HG02610 (cell line): ENCODE results near the gene ROPN1L.
"Not testable (repeated sequence)": the region's sequence is repeated elsewhere in the genome, so short reads cannot be mapped to it uniquely, and the experiment has no call there.

ENCODE experiments used
- ATAC-seq: cut with Tn5 transposase; IDR thresholded peaks from one replicate; pipeline ENCODE4 v1.9.1; 2021; ENCODE audit warnings: mild to moderate bottlenecking, moderate library complexity; ENCODE audit not compliant: unreplicated experiment

ROPN1L gene

DNA sequence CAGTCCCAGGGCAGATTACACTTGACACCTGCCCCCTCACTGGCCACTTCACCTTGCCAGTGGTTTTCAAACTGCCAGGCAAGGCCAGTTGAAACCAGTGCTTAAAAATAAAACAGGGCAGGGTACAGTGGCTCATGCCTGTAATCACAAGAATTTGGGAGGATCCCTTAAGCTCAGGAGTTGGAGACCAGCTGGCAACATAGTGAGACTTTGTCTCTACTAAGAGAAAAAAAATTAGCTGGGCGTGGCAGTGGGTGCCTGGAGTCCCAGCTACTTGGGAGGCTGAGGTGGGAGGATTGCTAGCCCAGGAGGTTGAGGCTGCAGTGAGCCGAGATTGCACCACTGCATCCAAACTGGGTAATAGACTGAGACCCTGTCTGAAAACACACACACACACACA is 58.1 kb downstream of the ROPN1L start:
- ATAC-seq, result no peak

DNA sequence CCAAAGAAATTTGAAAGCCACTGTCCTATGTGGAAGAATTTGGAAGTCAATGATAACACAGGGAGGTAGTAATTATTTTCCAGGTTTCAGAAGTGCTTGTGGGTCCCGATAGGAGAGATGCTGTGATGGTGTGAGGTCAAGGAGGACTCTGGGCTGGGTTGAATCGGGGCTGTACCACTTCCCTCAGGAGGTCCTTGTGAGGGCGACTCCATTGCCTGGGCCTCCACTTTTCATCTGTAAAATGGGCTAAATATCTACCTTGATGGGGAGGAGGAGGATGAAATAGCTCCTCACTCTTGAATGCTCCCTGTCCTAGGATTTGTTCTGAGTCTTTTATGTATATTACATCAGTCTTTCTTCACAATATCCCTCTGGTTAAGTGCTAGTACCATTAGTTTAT is 59.0 kb downstream of the ROPN1L start:
- no peak for ATAC-seq

DNA sequence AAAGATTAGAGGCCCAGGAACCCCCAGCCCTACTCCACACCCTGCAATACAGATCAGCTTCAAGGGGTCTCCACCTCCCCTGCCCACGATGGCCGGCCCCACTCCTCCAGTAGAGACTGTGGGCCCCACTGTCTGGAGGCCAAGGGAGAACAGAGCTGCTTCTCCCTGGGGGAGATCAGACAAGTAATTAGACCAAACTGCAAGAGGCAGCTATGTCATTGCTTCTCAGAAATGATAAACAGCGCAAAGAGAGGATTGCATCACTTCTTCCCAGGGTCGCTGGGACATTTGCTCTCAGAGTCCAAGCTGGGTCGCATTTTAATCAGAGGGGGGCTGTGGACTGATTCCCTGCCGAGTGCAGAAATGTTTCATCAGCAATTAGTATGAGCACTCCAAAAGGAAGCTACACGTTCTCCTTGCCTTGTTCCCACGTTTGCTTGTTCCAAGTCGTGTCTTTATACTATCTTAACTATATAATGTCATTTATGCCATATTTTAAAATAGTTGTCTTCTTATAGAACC is 59.9 kb downstream of the ROPN1L start:
- no peak for ATAC-seq

DNA sequence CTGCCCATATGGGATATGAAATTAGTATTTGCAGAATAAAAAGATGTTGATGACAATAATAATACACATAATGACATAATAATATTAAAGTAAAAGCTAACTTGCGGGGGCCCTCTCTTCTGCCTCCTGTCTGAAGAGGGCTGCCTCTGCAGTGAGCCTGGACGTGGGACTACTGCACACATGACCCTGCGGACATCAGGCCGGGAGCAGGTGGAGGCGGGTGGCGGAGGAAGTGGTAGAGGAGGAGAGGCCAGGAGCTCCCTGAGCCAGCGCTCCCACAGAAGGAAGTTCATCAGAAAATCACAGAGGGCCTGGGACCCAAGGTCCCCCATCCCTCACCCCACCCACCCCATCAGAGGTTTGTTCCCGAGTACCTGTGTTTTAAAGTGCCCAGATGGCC is 60.5 kb downstream of the ROPN1L start:
- ATAC-seq, result no peak

DNA sequence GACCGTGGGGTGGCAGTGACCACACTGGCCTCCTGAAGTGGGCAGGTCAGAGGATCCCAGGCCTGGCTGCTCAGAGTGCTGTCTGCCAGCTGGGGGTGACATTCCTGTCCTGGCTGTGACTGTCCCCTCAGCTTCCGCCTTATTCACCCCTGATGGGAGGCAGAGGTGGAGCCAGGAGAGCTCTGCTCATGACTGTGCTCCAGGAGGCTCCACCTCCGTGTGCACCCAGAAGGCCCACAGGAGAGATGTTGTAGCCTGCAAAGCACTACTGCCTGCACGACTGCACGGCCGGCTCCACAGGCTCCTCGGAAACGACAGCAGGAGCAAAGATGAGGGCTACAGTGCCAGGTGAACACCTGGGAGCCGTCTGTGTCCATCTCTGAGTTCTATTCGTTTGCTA is 60.9 kb downstream of the ROPN1L start:
- ATAC-seq, result no peak

DNA sequence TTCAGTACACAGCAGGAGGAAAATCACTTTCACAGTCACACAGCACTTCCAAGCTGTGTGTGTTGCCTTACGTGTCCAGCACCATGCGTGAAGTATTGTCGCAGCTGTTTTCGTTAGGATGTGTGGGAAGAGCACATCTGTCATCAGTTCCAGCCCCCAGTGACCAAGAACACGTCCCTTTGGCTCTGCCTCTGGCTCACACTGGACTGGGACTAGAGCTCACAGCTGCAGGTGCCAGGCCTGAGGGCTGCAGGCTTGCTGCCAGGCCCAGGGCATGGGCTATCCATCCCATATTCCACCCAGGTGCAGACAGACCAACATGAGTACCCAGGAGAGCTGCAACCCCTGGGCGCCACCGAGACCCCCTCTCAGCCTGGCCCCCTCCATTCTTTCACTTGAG is 61.6 kb downstream of the ROPN1L start:
- no peak for ATAC-seq

DNA sequence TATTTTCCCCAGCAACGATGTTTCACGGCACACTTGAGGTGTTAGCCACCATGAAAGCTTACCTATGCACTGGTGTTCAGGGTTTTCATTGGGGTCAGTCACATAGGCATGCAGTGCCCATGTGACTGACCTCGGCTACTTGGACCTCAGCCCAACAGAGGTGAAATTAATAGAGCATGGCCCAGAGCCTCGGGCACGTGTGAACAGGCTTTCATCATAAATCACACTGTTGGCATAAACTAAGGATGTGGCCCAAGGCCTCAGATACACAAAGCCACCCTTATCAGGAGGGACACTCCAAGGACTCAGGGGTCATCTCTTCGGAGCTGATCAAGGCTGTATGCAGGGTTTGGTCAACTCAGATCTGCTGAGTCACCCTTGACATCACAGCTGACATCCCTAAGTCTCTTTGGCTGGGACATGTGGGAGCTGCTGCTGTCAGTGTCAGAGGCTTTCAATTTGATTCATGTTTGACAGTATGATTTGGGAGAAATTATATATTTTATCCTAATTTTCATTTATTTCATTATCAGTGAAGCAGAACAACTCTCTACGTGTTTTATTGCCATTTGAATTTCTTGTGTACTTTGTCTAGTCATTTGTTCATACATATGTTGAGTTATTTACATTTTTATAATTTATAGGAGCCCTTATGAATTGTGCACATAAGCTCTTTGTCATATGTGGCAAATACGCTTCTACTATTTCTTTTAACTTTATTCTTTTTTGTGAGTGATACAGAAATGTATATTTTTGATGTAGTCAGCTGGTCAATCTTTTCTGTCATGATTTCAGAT is 62.5 kb downstream of the ROPN1L start:
- no peak for ATAC-seq

DNA sequence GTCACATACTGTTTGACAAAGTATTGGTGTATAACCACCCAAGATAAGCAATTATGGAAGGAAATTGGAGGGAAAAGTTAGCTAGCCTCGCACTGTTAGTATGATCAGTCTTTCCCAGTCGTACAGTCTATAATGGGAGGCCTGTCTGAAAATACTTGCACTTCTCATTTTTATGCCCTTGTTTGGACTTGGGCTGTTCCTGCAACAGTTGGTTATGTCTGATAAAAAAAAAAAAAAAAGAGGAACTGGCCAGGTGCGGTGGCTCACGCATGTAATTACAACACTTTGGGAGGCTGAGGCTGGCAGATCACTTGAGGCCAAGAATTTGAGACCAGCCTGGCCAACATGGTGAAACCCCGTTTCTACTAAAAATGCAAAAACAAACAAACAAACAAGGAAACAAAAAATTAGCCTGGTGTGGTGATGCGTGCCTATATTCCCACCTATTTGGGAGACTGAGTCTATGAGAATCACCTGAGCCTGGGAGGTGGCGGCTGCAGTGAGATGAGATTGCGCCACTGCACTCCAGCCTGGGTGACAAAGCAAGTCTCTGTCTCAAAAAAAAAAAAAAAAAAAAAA is 63.9 kb downstream of the ROPN1L start:
- ATAC-seq, result peak; percentile 66

DNA sequence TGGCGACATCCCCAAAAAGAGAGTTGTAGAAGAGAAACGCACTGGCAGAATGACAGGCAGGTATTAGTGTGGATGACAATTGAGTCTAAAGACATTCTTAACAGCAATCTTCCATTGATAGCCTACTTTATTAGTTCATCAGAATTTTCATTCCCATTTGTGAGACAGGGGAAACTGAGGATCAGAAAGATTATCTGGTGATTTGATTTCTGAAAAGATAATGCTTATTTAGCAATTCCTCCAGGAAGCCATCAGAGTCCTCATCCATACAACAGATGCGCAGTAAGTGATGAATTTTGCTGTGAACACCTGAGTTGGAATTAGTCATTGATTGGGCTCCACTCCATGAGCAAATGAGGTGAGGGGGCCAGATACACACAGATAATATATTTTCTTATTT is 64.9 kb downstream of the ROPN1L start:
- ATAC-seq, result no peak

DNA sequence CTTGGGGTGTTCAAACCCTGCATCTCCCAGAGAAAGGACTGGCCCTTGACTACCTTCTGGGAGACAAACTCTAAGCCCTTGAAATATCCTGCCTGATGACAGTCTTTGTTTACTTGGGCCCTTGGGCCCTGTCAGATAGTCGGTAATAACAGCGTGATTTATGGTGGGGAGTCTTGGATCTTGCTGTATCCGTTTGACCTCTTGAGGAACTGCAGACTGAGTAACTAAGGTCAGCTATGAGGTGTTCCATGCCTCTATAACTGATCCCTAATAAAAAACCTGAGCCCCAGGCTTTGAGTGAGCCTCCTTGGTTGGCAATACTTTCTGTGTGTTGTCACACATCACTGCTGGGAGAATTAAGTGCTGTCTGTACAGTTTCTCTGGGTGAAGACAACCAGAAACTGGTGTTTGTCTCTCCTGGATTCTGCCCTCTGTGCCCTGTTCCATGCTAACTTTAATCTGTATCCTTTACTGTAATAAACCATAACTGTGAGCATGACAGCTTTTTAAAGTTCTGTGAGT is 66.0 kb downstream of the ROPN1L start:
- ATAC-seq, result no peak

DNA sequence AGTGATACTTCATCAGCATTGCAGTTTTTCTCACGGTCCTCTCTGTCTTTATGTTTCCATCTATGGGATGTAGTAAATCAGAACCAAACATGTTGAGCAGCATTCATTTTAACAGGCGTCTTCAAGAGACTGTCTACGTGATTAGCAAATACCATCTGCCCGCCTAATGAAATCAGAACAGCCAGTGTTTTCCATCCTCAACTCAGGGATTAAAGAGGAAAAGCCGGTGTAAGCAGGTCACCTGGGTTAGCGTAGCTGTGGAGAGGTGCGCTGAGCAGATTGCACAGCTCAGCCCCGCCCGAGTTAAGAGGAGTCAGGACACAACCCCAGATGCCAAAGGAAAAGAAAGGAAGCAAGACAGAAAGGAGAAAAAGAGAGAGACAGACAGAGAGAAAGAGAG is 67.9 kb downstream of the ROPN1L start:
- ATAC-seq, result no peak

DNA sequence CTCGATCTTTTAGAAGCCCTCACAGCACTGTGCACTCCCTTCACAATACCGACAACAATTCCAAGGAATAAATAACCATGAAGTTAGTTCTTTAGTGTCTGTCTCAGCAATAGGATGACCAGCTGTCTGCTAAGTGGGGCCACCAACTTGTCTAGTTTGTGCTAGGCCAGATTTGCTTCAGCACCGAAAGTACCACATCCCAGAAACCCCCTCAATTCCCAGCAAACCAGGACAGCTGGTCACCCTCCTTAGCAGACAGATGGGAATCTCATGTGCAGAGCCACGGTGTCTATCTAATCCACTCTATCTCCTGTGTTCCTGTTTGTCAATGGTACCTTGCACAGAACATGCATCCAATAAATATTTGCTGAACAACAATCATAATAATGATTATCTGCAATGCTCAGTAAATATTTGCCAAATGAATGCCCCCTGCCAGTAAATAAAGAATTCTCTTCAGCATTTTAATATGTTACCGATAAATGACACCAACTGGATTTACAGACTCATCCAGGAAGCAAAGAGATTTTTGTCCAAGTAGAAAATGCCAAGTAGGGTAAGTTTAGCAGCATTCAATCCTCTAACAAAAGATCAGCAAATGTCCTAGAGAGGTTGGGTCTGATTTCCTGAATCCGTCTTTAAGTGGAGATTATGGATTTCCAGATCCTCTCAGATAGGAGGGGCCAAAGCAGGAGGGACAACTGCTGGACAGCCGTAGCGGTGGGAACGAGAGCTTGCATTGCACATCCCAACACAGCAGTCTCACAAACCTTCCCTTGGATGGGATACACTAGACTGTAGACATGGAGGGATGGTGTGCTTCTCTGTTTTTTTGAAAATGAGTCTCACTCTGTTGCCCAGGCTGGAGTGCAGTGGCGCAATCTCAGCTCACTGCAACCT is 70.3 kb downstream of the ROPN1L start:
- ATAC-seq, result no peak

DNA sequence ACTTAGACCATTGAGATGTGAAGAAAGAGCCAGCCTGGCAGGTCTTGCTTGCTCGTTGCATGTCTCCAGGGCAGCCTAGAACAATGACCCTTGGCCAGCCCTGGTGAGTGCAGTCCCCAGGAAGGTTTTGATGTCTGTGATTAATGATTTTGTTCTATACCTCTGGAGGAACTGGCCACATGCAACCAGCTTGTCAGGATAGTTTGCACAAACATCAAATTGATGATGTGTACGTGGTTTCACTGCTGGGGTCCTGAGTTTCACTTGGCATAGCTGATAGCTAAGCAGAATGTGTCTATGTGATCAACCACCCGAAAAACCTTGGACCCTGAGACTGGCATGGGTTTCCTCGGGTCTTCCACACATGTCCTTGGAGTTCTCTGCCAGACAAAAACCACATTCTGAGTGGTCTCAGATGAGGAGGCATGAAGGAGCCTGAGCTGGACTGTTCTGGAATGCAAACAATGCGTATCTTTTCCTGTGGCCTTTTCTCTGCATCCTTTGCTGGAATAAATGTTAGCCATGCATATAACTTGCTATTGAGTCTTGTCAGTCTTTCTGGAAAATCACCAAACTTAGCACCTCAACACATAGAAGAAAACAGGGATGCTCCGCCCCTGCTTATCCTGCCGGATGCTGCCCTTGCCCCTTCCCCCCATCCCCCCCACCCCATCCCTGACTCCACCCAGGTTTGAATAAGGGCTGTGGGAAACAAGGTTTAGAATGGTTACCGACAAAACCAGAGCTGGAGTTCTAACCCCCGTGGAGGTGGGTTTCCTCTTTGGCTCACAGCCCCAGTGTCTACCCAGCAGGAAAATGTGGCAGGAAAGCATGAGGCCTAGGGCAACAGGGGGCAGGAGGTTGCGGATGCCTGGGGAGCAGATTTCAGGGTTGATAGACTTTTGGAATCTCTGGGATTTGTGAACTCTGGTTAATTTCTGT is 72.1 kb downstream of the ROPN1L start:
- ATAC-seq, result no peak

DNA sequence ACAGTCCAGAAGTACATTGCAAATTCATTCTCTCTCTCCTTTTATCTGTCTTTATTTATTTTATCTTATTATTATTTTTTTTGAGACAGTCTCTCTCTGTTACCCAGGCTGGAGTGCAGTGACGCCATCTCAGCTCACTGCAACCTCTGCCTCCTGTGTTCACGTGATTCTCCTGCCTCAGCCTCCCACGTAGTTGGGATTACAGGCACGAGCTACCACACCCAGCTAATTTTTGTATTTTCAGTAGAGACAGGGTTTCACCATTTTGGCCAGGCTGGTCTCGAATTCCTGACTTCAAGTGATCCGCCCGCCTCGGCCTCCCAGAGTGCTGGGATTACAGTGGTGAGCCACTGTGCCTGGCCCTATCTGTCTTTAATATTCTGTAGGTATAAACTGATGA is 72.9 kb downstream of the ROPN1L start:
- ATAC-seq, result not testable (repeated sequence)
